GM20000 (cell line): Measurements from ENCODE around the gene LONP2.
"Not testable (repeated sequence)": the region's sequence is repeated elsewhere in the genome, so short reads cannot be mapped to it uniquely, and the experiment has no call there.

Source experiments
- DNase-seq: peaks from one replicate; pipeline ENCODE4 v3.0.0; 2012; ENCODE audit warnings: low spot score
- TF ChIP-seq, protein P1 (sequence below): IDR thresholded peaks from 2 replicates; pipeline ENCODE4 v1.5.1; 2012; ENCODE audit warnings: mild to moderate bottlenecking, control low read depth; ENCODE audit errors: extremely low read depth, missing control alignments

The LONP2 gene

DNA sequence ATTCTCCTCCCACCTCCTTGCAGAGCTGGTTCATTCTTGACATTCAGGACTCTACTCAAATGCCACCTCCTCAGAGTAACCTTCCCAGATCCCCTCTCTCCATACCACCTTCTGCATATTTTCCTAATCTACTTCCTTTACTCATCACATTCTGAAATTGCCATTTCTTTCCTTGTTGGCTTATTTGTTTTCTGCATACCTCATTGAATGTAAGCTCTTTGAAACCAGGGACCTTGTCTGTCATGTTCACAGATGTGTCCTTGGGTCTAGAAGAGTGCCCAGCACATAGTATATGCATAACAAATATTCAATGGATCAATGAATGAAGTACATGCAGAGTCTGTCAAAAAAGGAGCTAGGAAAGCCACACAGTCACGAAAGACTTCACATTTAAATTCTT is 7.8 kb upstream of the LONP2 start:
- no peak for DNase-seq
- TF ChIP-seq, protein P1, sequence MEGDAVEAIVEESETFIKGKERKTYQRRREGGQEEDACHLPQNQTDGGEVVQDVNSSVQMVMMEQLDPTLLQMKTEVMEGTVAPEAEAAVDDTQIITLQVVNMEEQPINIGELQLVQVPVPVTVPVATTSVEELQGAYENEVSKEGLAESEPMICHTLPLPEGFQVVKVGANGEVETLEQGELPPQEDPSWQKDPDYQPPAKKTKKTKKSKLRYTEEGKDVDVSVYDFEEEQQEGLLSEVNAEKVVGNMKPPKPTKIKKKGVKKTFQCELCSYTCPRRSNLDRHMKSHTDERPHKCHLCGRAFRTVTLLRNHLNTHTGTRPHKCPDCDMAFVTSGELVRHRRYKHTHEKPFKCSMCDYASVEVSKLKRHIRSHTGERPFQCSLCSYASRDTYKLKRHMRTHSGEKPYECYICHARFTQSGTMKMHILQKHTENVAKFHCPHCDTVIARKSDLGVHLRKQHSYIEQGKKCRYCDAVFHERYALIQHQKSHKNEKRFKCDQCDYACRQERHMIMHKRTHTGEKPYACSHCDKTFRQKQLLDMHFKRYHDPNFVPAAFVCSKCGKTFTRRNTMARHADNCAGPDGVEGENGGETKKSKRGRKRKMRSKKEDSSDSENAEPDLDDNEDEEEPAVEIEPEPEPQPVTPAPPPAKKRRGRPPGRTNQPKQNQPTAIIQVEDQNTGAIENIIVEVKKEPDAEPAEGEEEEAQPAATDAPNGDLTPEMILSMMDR: no peak

DNA sequence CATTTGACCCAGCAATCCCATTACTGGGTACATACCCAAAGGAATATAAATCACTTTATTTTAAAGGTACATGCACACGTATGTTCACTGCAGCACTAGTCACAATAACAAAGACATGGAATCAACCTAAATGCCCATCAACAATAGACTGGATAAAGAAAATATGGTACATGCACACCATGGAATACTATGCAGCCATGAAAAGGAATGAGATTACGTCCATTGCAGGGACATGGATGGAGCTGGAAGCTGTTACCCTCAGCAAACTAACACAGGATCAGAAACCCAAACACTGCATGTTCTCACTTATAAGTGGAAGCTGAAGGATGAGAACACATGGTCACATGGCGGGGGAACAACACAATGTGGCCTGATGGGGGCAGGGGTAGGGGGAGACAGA is 4.0 kb upstream of the LONP2 start:
- DNase-seq: not testable (repeated sequence)

DNA sequence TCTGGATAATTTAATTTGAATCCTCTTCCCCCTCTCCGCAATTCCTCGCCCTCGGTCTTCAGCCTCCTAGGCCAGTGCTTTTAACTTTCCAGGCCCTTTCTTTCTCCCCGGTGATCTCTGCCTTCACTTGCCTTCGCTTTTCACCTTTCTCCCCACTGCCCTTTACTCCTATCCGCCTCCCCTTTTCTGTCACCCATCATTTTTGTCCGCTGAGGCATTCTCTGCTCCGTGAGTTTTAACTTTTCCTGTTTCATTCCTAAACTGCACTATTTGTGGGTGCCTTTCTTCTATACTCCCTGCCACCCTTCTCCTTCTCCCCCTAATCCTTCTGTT is 729 bp downstream of the LONP2 start:
- DNase-seq: no peak
- TF ChIP-seq, protein P1: no peak

DNA sequence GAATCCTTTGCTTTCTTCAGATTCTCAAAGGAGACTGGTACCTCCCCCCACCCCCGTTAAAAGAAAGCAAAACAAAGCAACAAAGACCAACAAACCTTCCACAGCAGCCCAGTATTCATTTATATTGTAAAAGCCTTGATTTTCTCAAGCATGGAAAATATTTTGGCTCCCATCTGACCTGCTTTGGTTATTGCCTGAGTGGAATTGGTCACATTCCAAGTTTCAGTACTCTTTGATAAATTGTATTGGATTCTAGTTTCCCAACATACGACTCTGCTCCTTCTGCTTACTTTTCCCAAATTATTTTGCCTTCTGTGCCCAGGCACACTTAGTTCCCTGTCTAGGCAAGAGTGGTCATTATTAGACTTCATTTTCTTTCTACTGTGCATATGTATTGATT is 2.0 kb downstream of the LONP2 start:
- DNase-seq: no peak
- TF ChIP-seq, protein P1: no peak

DNA sequence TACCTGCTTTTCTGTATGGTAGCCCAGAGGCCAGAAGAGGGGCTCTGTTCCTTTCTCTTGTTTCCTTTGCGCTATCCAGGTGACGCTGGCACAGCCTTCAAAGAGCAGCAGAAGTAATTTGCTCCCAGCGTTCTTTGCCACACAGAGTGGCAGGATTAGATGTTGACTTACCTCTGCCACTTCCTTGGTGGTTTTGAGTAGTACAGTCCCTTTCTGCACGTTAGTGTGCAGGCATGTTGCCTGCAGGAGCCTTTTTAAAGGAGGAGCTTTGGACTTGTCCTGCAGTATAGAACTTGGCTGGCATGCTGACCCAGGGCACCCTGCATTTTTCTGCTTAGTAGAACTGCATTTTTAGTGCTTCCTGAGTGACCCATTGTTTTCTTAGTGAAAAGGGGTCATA is 3.2 kb downstream of the LONP2 start, which contains the start of gene ABCC11:
TSS of gene ABCC11 (minus strand) at position 229 of the 400 bp plus-strand sequence. CDS start 15,618 bp downstream, outside the sequence.
- TF ChIP-seq, protein P1: no peak
- no peak for DNase-seq

DNA sequence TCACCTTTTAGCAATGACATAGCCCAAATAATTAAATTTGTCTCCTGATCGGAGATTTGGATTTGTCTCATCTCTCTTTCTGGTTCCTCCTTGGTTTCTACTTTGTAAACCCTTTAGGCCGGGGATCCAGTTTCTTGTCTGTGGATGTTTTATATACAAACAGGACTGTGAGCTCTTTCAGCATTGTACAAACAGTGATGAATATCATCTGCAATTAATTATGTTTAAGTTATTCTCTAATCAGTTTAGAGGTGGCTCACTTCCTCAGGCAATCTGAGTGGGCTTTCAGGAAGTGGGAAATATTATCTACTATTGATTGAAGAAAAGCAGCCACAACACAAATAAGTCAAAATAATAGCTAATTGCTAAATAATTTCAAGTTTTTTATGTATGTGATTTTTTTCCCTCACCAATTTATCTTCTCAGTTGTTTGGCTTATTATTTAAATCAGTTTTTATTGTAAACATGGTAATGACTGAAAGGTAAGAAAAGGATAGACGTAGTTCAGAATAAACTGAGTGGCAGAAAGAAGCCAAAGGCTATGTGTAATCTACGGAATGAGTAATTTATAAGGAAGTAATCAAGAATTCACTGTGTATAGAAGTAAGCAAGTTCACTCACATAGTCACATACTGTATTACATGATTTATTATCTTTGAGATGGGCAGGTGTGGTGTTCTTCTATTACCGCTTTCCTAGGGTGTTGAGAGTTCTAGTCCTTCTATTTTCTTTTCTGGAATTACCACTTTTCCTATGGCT is 6.6 kb downstream of the LONP2 start:
- TF ChIP-seq, protein P1: no peak
- no peak for DNase-seq

DNA sequence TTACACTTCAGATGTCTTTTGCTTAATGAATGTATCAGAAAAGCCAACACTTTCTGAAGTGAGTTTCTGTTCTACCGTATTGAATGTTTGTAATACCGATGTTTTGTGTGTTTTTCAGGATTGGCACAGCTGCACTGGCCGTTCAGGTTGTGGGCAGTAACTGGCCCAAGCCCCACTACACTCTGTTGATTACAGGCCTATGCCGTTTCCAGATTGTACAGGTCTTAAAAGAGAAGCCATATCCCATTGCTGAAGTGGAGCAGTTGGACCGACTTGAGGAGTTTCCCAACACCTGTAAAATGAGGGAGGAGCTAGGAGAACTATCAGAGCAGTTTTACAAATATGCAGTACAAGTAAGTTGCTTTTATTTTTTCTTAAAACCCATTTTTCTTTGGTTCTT is 7.9 kb downstream of the LONP2 start:
- DNase-seq: no peak
- TF ChIP-seq, protein P1: no peak

DNA sequence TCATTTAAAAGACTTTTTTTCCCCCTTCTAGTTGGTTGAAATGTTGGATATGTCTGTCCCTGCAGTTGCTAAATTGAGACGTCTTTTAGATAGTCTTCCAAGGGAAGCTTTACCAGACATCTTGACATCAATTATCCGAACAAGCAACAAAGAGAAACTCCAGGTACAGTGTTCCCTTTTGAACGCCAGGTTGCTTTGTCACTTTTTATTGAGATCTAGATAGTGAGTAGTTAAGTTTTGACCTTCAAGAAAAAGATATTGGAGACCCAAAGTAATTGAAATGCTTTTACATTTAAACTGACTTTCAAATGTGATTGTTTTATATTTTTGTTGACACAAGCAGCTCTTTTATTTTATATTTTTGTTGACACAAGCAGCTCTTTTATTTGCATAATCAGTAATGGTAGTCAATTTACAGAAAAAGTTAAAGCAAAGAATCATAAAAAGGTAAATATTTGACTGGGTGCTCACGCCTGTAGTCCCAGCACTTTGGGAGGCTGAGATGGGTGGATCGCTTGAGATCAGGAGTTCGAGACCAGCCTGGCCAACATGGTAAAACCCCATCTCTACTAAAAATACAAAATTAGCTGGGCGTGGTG is 12.6 kb downstream of the LONP2 start:
- TF ChIP-seq, protein P1: no peak
- DNase-seq: no peak
